HCT116 (cell line): ENCODE results near the gene STX2. TPM values are rescaled to one million over a fixed set of nuclear protein-coding genes. Genes with fewer than 3 reads are reported as not detected.
A peak's percentile ranks its signal among the peaks of the same experiment; 100 is the strongest.

Source experiments
- ATAC-seq: fragments of 200-7000 bp; cut with Tn5 transposase; 2 replicates; pipeline ENCODE4 v1.9.1; 2020; ENCODE audit warnings: mild to moderate bottlenecking, moderate library complexity
- BruUV-seq: library from RNA; stranded (reverse); fragments of 400-500 nt; replicated peaks from 2 replicates; lab custom pipeline; 2021; lab: Mats Ljungman, UMichigan
- CTCF ChIA-PET: fragments of 300-600 bp; sonication (Branson Sonifier 250); formaldehyde crosslinking; loops from one replicate; lab custom pipeline; 2021; ENCODE audit warnings: antibody characterized with exemption; lab: Charles Lee
- POLR2A ChIA-PET: fragments of 300-600, 350-600 bp; sonication (Branson Sonifier 250); formaldehyde crosslinking; loops from one replicate; lab custom pipeline; 2021; ENCODE audit warnings: antibody characterized with exemption; lab: Charles Lee
- RAD21 ChIA-PET, 2 experiments: fragments of 300-600 bp; sonication (Branson Sonifier 250); formaldehyde crosslinking; loops; one replicate each; lab custom pipeline; 2023; ENCODE audit warnings: low total read pairs in 2 of 2; ENCODE audit not compliant: uncharacterized antibody in 2 of 2, unreplicated experiment in 2 of 2, low non-redundant PET in 1 of 2; lab: Charles Lee
- DNase-seq: peaks from one replicate; pipeline ENCODE4 v3.0.0-alpha.2; 2010; ENCODE audit warnings: low read depth, low spot score
- H2AFZ ChIP-seq: fragments of 200-600 bp; shearing (Covaris generic), sonication (generic); 2 replicates; pipeline ENCODE4 v1.6.1; 2017; ENCODE audit warnings: low read depth, mixed run types, mixed read lengths, antibody characterized with exemption, low read length; ENCODE audit not compliant: poor library complexity, severe bottlenecking
- H3K27ac ChIP-seq: 2 replicates; pipeline ENCODE4 v1.5.1; 2012; ENCODE audit warnings: low read depth, low read length
- H3K27me3 ChIP-seq: fragments of 200-600 bp; sonication (generic); 2 replicates; pipeline ENCODE4 v1.6.1; 2016; ENCODE audit warnings: mixed run types, low read length, mixed read lengths; ENCODE audit not compliant: insufficient read depth
- H3K36me3 ChIP-seq, 2 experiments: fragments of 200-500 bp in 1 of 2; fragments of 200-600 bp in 1 of 2; sonication (Bioruptor generic) in 1 of 2; sonication (generic) in 1 of 2; 2 replicates each; pipeline versions ENCODE4 v1.5.1 to v1.6.1; 2014 to 2016; ENCODE audit warnings: low read length in 2 of 2, inconsistent platforms in 1 of 2, mixed read lengths in 1 of 2, mixed run types in 1 of 2; ENCODE audit not compliant: insufficient read depth in 2 of 2, control insufficient read depth in 1 of 2
- H3K4me1 ChIP-seq, 2 experiments: fragments of 200-600 bp in 1 of 2; sonication (generic) in 1 of 2; 2 replicates each; pipeline versions ENCODE4 v1.5.1 to v1.6.1; 2012 to 2017; ENCODE audit warnings: low read length in 2 of 2, inconsistent platforms in 1 of 2, mild to moderate bottlenecking in 1 of 2, mixed read lengths in 1 of 2, mixed run types in 1 of 2, moderate library complexity in 1 of 2; ENCODE audit not compliant: insufficient read depth in 2 of 2, control insufficient read depth in 1 of 2
- H3K4me2 ChIP-seq: fragments of 200-600 bp; sonication (generic); 2 replicates; pipeline ENCODE4 v1.6.1; 2017; ENCODE audit warnings: mixed run types, low read length, mixed read lengths
- H3K4me3 ChIP-seq, 2 experiments: fragments of 200-600 bp in 1 of 2; sonication (generic) in 1 of 2; replicated peaks in 1 of 2; 2 replicates each; pipeline ENCODE4 v1.5.1; 2011 to 2016; ENCODE audit warnings: low read length in 2 of 2, control low read depth in 1 of 2, low read depth in 1 of 2, mild to moderate bottlenecking in 1 of 2, mixed read lengths in 1 of 2, mixed run types in 1 of 2
- H3K79me2 ChIP-seq: fragments of 200-600 bp; sonication (generic); 2 replicates; pipeline ENCODE4 v1.6.1; 2017; ENCODE audit warnings: mild to moderate bottlenecking, mixed run types, low read length, moderate library complexity, mixed read lengths; ENCODE audit not compliant: insufficient read depth
- H3K9ac ChIP-seq: fragments of 200-600 bp; sonication (generic); 2 replicates; pipeline ENCODE4 v1.6.1; 2016; ENCODE audit warnings: low read length, mixed read lengths
- H3K9me2 ChIP-seq: fragments of 200-600 bp; sonication (generic), shearing (Covaris generic); 2 replicates; pipeline ENCODE4 v1.6.1; 2017; ENCODE audit warnings: mixed run types, mild to moderate bottlenecking, moderate library complexity; ENCODE audit not compliant: insufficient read depth
- H3K9me3 ChIP-seq, 2 experiments: fragments of 200-500 bp in 1 of 2; fragments of 200-600 bp in 1 of 2; sonication (Bioruptor generic) in 1 of 2; sonication (generic) in 1 of 2; 2 replicates each; pipeline ENCODE4 v1.6.1; 2014 to 2017; ENCODE audit warnings: low read length in 2 of 2, mixed read lengths in 2 of 2, inconsistent platforms in 1 of 2, low read depth in 1 of 2, mild to moderate bottlenecking in 1 of 2, mixed run types in 1 of 2, moderate library complexity in 1 of 2; ENCODE audit not compliant: control insufficient read depth in 1 of 2, insufficient read depth in 1 of 2
- H4K20me1 ChIP-seq: fragments of 200-600 bp; sonication (generic), shearing (Covaris generic); 2 replicates; pipeline ENCODE4 v1.6.1; 2017; ENCODE audit warnings: mixed run types, mild to moderate bottlenecking, moderate library complexity; ENCODE audit not compliant: insufficient read depth
- ATF3 ChIP-seq: IDR thresholded peaks from 2 replicates; pipeline ENCODE4 v1.6.1; 2012
- EGR1 ChIP-seq: IDR thresholded peaks from 2 replicates; pipeline ENCODE4 v1.6.1; 2012; ENCODE audit warnings: low read depth
- REST ChIP-seq: IDR thresholded peaks from 2 replicates; pipeline ENCODE4 v1.6.1; 2012; ENCODE audit warnings: low read depth
- ZNF274 ChIP-seq: fragments of 200-500 bp; sonication (Bioruptor generic); IDR thresholded peaks from 2 replicates; pipeline ENCODE4 v1.6.1; 2014; ENCODE audit warnings: mild to moderate bottlenecking, low read depth, low read length, inconsistent platforms
- intact Hi-C: fragments of 100-400 bp; cut with micrococcal nuclease; formaldehyde crosslinking; loops from 2 replicates; pipeline ENCODE4 v1.10.0; 2022
- total RNA-seq: library from RNA; stranded (reverse); gene quantifications from one replicate; pipeline ENCODE4 v1.2.1, GENCODE V29; 2021; ENCODE audit not compliant: unreplicated experiment
- TF ChIP-seq, protein P1 (sequence below), 3 experiments: fragments of 200-600 bp in 1 of 3; sonication (generic) in 1 of 3; IDR thresholded peaks in 2 of 3; conservative IDR thresholded peaks in 1 of 3; 2 replicates each; pipeline ENCODE4 v1.5.1; 2012 to 2017; ENCODE audit warnings: low read depth in 2 of 3, low read length in 2 of 3, antibody characterized with exemption in 1 of 3, borderline replicate concordance in 1 of 3, control low read depth in 1 of 3, mild to moderate bottlenecking in 1 of 3, mixed read lengths in 1 of 3, mixed run types in 1 of 3, moderate library complexity in 1 of 3; ENCODE audit not compliant: insufficient read depth in 1 of 3

The STX2 gene
- total RNA-seq, 1 experiment from 2014 or later, result 19.2 TPM

DNA sequence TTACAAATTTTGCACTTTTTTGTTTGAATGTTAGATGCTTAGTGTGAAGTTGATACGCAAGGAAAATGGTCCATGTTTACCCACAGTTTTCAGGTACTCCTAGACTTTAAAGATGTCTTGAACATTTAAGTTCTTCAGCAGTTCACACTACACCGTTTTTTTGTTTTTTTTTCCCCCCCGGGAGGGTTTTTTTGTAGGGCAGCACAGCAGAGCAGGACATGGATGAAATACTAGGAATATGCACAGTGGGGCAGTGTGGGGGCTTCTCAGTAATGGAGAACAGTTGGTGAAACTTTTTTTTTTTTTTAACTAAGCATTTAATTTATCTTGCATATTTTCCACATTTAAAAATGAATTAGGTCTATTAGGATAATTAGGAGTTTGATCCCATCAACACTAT lies 37.7 kb upstream of the STX2 start:
- Histone ChIP-seq H3K9ac (no peak overlapping the region), H3K4me2 (no peak overlapping the region), H3K27ac (no peak overlapping the region), H3K9me3 (no peaks in the 10 kb centered on the region), H3K27me3 (no peaks in the 10 kb centered on the region), H3K4me3 (no peak overlapping the region), H3K79me2 (peaks cover 50% of the 10 kb centered on the region), H4K20me1 (peaks cover 33% of the 10 kb centered on the region; the same call in 1 of the 2 replicates), H2AFZ (no peak overlapping the region), H3K36me3 (peaks cover 41 to 52% of the 10 kb centered on the region in 2 experiments), H3K9me2 (no peaks in the 10 kb centered on the region), H3K4me1 (peaks cover 5 to 8% of the 10 kb centered on the region in 2 experiments; a peak in 3 of 4 replicates)
- CTCF ChIA-PET, result no interaction called here
- DNase-seq (no peak), ATAC-seq (no peak)
- intact Hi-C loops, result no loop called here
- RAD21 ChIA-PET, result no interaction called here
- TF ChIP-seq ZNF274 (no peak), EGR1 (no peak), REST (no peak), ATF3 (no peak)
- TF ChIP-seq, protein P1, sequence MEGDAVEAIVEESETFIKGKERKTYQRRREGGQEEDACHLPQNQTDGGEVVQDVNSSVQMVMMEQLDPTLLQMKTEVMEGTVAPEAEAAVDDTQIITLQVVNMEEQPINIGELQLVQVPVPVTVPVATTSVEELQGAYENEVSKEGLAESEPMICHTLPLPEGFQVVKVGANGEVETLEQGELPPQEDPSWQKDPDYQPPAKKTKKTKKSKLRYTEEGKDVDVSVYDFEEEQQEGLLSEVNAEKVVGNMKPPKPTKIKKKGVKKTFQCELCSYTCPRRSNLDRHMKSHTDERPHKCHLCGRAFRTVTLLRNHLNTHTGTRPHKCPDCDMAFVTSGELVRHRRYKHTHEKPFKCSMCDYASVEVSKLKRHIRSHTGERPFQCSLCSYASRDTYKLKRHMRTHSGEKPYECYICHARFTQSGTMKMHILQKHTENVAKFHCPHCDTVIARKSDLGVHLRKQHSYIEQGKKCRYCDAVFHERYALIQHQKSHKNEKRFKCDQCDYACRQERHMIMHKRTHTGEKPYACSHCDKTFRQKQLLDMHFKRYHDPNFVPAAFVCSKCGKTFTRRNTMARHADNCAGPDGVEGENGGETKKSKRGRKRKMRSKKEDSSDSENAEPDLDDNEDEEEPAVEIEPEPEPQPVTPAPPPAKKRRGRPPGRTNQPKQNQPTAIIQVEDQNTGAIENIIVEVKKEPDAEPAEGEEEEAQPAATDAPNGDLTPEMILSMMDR (IDR thresholded peaks at IDR 0.05 in 2 of 3, conservative IDR thresholded peaks at IDR 0.05 in 1 of 3; ENCODE audit: borderline replicate concordance in 1 of 3, insufficient read depth in 1 of 3, low read depth in 2 of 3, low read length in 2 of 3), result peak in 1 of 3 experiments; percentile 14; a peak in 1 of 6 replicates
- BruUV-seq, result no TSS peak
- POLR2A ChIA-PET, result no interaction called here
